GM03348 (cell line): ENCODE results near the gene AKAP13.
"Not testable (repeated sequence)": the region's sequence is repeated elsewhere in the genome, so short reads cannot be mapped to it uniquely, and the experiment has no call there.

Source experiments
- DNase-seq: peaks from one replicate; pipeline ENCODE4 v3.0.0; 2012; ENCODE audit warnings: low spot score

Gene AKAP13

GRCh38 chr15:85661859-85662258, 281.5 kb downstream of the AKAP13 start:
- no peak for DNase-seq

GRCh38 chr15:85665677-85666076, 285.3 kb downstream of the AKAP13 start:
- not testable (repeated sequence) for DNase-seq

- peak; percentile 83 for DNase-seq
These were observed 287.4 kb downstream of the AKAP13 start for GRCh38 chr15:85667491-85668424.

- no peak for DNase-seq
These were observed 290.8 kb downstream of the AKAP13 start for GRCh38 chr15:85671156-85671555.

DNA sequence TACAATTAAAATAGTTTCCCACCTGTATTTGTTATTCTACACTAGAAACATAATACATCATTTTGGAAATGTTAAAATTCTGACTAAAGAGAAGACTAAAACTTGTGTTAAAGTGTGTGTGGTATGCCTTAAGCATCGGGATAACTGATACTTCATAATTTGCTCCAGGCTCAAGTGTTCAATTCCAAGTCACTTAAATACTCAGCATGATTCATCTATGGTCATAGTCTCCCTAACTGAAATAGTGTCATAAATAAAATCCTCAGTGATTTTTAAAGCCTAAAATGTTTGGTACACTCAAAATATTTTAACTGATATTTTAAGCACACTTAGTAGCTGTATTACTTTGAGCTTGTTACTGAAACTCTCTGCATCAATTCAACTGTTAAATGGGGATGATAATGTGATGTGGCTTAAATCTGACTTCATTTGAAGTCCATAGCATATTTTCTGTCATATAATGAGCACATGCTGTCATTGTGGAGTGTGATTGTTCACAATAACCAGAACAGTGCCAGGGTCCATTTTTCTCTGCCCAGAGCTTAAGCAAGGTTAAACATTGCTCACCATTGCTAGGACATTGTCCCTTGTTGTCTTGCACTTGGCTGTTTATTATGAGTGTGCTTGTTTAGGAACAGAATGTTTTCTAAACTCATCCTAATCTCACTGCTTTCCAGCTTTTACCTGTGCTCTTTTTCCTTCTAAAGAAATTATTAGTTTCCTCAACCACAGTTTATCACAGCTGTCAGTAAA, 292.1 kb downstream of the AKAP13 start:
- peak; percentile 31 for DNase-seq

DNA sequence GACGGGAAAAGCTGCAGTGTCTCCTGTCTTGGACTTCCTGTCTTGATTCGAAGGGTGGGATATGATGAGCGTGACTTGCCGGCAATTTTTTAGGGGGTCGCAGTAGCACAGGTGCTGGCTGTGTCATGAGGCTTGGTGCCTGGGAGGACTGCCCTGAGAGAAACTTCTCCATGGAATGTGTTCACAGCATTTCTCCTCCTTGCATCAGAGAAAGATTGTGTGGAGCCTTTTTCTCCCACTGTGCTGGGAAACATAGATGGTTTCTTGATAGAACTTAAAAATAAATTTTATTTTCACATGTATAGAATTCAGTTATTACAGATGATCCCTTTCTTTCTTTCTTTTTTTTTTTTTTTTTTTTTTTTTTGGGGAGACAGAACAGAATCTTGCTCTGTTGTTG, 292.9 kb downstream of the AKAP13 start:
- DNase-seq = peak; percentile 47

DNA sequence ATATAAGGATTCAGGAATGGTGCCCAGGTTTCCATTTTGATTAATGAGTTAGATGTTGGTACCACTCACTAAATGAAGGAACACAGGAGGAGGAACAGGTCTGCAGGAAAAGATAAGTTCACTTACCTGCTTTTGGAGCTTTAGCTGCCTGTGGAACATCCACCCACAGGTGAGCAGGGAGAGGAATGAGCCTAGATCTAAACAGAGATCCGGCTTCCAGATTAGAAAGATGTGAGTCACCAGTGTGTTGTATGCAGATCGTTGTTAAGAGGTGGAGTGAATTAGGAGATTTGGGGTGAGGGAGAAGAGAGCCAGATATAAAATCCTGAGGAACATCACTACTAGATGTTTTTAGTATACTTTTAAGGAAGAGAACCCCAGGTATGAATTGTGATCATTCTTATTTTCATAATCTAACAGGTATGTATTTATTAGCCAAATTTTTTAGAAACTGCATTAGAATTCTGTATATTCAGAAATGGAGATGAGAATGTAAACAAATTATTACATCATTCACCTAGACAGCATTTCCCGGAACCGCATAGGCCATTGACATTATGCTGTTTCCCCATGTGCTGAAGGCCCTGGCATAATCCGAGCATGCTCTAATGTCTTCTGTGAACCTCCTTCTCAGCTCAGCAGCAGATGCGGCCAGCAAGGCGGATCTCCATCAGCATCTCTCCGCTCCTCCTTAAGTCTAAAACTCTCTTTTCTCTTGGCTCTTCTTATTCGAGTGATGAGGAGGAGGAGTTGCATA, 296.1 kb downstream of the AKAP13 start:
- DNase-seq = no peak

- no peak for DNase-seq
These were observed 298.8 kb downstream of the AKAP13 start for GRCh38 chr15:85679231-85679630.

DNA sequence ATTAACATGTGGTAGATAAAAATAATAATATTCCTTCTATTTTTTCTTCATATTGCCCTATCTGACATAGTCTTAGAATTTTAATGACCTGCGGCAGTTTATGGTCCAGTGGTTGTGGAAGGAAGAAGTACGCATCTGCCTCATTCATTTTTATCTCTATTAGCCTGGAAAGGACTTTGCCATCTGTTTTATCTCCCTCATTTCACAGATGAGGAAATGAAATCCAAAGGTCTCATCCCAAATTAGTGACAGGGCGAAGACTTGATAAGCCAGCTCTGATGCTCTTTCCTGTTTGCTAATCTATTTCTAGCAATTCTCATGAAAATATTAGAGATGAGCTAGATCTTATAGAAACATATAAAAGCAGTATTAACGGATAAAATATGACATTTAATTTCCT, 301.0 kb downstream of the AKAP13 start:
- DNase-seq = no peak

DNA sequence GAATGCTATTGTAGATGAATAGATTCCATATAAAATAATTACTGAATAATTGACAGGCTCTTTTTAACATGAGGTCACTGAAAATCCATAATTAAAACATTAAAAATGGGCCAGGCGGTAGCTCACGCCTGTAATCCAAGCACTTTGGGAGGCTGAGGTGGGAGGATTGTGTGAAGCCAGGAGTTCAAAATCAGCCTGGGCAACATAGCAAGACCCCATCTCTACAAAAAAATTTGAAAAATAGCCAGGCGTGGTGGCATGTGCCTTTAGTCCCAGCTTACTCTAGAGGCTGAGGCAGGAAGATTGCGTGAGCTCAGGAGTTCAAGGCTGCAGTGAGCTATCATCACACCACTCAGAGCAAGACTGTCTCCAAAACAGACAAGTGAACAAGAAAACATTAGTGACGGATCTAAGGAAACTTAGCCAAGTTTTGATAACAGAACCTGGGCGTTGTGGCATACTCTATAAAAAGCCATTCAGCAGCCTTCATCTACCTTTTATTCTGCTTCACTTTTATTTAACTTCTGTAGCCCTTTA, 303.8 kb downstream of the AKAP13 start:
- DNase-seq = no peak

GRCh38 chr15:85685356-85685755, 305.0 kb downstream of the AKAP13 start:
- DNase-seq = no peak

DNA sequence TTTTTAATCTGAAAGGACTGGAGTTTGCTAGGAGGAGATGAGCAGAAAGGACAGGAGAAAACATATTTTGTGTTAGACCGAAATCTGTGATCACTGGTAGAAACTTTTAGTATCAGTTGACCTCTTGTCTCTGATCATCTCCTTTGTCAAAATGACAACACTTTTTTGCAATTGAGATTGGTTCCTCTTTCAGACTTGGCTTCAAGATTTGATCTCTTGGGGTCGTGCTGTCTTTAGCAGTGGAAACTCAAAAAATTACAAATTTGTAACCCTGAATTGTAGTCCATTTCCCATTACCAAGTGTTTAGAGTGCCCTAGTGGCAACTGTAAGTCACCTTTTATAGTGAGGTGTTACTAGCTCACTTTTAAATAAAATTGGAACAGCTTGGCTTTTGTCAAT, 306.9 kb downstream of the AKAP13 start:
- no peak for DNase-seq

DNA sequence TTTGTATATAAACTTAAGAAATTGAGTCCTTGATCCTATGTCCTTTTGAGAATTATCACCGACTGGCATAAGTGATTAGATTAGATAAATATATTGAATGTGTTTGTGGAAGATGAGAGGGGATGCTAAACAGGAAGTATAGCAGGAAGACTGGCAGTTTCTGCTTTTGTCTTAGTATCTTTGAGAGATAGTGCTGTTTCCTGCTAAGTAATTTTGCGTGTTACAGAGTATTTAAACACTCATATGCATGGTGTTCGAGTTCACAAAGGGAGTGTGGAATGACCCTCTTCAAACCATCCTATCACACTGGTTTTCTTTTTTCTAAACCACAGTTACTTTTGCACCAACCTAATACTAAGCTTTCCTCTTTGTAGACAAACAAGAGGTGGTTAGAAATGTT, 308.3 kb downstream of the AKAP13 start:
- no peak for DNase-seq

DNA sequence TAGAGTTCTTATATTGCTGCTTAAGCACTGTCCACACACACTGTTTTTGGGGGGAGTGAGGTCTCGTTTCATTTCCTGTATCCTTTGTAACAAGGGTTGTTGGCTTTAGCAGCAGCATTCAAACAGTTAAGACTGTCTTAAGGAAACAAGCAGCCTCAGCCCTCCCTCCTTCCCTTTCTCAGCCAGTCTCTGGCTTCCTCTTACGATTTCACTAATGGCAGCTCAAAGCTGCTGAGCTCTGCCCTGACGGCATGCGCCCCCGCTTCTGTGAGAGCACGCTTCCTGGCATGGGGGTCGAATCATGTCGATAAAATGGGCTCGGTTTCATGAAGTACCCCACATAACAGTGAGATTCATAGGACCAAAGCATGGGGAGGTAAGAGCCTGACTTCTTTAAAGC, 309.3 kb downstream of the AKAP13 start:
- peak; percentile 58 for DNase-seq

- DNase-seq = no peak
These were observed 310.3 kb downstream of the AKAP13 start for GRCh38 chr15:85690561-85691231.

GRCh38 chr15:85691350-85692240, 311.2 kb downstream of the AKAP13 start:
- no peak for DNase-seq

DNA sequence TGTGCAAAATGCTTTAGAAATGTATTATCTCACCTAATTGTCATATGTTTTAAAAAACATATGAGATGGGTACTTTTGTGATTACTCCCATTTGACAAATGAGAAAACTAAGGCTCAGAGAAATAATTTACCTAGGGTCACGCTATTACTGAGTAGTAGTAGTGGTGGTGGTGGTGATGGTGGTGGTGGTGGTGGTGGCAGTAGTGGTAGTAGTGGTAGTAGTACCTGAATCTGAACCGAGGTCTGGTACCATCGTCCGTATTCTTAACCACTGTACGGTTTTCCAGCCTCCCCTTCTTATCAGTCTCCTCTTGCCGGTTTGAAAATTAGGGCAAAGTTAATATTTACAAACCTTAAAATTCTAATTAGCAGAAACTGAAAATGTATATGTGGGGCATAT, 311.9 kb downstream of the AKAP13 start:
- DNase-seq = no peak

GRCh38 chr15:85692873-85693272, 312.5 kb downstream of the AKAP13 start:
- DNase-seq = no peak

- DNase-seq = no peak
These were observed 312.9 kb downstream of the AKAP13 start for GRCh38 chr15:85693277-85693676.

DNA sequence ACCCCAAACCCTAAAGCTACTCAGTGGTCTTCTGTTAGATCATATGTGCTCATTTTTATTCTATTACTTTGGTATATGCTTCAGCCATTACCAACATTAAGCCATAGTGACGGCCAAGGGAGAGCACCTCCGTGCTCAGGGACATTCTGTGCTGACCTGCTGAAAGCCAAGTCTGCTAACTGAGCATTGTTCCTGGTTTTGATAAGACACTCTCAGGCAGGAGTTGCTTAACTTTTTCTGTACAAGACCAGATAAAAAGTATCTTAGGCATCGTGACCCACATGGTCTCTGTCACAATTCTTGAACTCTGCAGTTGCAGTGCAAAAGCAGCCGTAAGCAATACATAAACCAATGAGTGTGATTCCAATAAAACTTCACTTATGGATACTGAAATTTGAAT, 313.7 kb downstream of the AKAP13 start:
- no peak for DNase-seq

GRCh38 chr15:85700767-85701166, 320.4 kb downstream of the AKAP13 start:
- no peak for DNase-seq
